ENCODE results near the gene GRB14.

GRCh38 chr2:164458792-164459191 lies 162.5 kb downstream of the GRB14 start:
- TF ChIP-seq CTCF (IDR thresholded peaks at IDR 0.05) (no peak), POLR2A (IDR thresholded peaks at IDR 0.05) (no peak), POLR2AphosphoS5 (IDR thresholded peaks at IDR 0.05) (no peak)

Measured in prostate gland (tissue), 2 donors.